Loucy (cell line): ENCODE measurements around the gene SLC5A6.

Experiments
- CTCF ChIP-seq: fragments of 200-600 bp; sonication (generic); conservative IDR thresholded peaks from 2 replicates; pipeline ENCODE4 v1.5.1; 2014; ENCODE audit warnings: mild to moderate bottlenecking, antibody characterized with exemption, low read length
- EZH2phosphoT487 ChIP-seq: fragments of 200-600 bp; IDR thresholded peaks from 2 replicates; pipeline ENCODE4 v1.6.1; 2018; ENCODE audit warnings: antibody characterized with exemption, mild to moderate bottlenecking, moderate library complexity, borderline replicate concordance

- TF ChIP-seq EZH2phosphoT487, result no peak
- TF ChIP-seq CTCF, result no peak
Measured at GRCh38 chr2:27212626-27213471, 781 bp upstream of the SLC5A6 start.
